Measurements from ENCODE around the gene MLX.
"Not testable (repeated sequence)": the region's sequence is repeated elsewhere in the genome, so short reads cannot be mapped to it uniquely, and the experiment has no call there.

- peak; percentile 44 for TF ChIP-seq CTCF (IDR thresholded peaks at IDR 0.05; ENCODE audit: low read depth, low read length, poor library complexity, severe bottlenecking)
- TF ChIP-seq EZH2phosphoT487 (IDR thresholded peaks at IDR 0.05; ENCODE audit: borderline replicate concordance, low read length): not testable (repeated sequence)
These were observed 10.8 kb upstream of the MLX start for GRCh38 chr17:42555961-42556617.

Data from DOHH2 (cell line).